ELF-1 (cell line): Measurements from ENCODE around the gene ACLY.
"Not testable (repeated sequence)": the region's sequence is repeated elsewhere in the genome, so short reads cannot be mapped to it uniquely, and the experiment has no call there.

Source experiments
- DNase-seq: peaks from one replicate; pipeline ENCODE4 v3.0.0-alpha.2; 2016; ENCODE audit warnings: low read depth, low spot score

ACLY gene

DNA sequence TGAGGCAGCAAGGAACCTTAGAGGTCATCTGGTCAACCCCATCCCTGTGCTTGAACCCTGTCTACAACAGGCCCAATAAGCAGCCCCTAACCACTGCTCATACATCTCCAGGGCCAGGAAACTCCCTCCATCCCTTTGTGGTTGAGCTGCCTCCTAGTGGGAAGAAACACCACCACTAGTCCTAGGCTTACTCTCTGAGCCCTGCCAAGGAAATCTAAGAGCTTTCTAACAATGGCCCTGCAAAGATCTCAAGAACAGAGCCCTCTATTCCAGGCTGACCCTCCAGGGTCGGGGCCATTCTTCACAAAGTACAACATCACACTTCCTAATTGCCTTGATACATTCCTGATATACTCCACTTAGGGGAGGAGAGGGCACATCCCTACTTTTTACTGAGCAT lies 5.8 kb downstream of the ACLY start:
- no peak for DNase-seq

GRCh38 chr17:41910701-41911391 lies 7.9 kb downstream of the ACLY start:
- peak; percentile 24 for DNase-seq

DNA sequence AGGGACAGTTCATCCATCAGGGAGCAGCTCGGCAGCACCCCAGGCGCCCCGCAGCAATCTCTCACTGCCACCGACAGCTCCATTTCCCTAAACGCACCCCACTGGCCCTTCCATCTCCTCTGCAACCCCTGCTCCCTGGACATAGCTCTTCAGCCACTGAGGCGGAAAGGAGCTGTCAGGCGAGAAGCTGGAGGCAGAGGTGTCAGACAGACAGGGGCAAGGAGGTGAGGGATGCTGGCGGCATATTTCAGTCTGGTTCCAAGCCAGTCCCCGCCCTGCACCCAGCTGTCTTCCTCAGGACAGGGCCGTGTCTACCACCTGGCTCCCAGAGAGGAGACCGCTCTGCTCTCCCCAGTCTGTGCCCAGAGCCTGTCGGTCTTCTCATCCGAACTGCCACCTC lies 9.7 kb downstream of the ACLY start:
- DNase-seq, result no peak

DNA sequence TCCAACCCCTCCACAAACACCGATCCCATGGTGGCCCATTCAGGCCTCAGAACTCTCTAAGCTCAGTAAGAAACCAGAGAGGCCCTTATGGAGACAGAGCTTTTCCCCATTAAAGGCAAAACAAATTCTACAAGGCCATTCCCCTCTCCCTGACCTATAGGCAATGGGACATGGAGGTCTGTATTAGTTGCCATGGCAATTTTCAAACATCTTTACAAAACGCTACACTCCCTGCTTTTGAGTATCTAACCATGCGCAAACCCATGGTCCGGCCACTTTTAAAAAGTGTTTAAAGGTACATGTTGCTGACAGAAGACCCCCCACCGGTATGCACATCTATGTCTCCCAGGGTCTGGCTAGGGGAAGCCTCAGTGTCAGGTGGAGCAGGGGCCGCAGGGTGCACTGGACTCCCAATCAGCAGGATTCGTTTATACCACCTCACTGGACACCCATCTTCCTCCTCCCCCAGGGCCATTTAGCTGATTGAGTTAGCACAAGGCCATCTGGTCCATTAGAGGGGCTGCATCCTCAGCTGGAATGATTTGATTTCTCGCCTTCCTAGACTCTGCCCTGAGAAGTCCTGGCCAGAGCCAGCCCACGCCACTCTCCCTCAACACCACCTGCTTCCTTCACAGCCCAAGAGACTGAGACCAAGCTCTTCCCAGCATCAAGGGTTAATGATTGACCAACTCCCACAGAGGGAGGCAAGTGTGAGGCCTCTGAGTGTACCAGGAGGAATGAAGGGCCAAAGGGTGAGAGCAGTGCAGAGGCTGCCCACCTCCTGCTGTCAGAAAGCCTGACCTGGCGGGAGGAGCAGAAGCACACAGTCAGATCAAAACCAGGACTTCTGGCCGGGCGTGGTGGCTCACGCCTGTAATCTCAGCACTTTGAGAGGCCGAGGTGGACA lies 10.9 kb downstream of the ACLY start:
- DNase-seq, result no peak

DNA sequence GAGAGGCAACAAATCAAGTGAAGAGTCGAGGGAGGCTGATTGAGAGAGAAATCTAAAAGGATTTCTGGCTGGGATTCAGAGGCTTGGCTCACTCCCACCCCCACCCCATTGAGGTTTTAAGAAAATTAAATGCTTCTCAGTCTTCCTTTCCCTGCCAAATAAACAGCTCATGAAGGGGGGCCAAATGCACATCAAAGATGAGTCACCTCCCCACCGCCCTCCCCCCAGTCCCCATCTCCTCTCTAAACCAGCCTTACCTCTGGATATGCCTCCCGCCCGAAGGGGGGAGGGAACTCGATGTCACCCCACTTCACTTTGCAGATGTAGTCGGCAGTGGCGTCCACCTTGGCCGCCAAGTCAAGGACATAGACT lies 11.6 kb downstream of the ACLY start:
- no peak for DNase-seq

GRCh38 chr17:41906465-41907184 lies 12.1 kb downstream of the ACLY start:
- no peak for DNase-seq

DNA sequence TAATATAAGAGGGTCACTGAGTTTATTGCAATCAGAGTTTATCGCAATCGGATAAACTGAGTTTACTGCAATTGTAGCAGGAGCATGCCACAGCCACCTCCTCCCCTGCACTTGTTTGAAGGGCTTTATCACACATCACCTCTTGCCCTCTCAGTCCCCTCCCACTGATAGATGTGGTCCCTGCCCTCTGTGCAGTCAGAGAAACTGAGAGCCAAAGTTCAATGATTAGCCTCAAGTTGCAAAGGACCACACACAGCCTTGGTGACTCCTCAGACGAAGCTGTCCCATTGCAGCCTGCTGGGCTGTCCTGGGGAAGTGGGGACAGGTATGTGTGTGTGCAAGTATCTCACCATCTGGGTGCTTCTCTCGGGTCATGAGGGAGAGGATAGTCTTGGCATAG lies 13.6 kb downstream of the ACLY start:
- no peak for DNase-seq

- no peak for DNase-seq
Measured at GRCh38 chr17:41904242-41904841, 14.4 kb downstream of the ACLY start.

DNA sequence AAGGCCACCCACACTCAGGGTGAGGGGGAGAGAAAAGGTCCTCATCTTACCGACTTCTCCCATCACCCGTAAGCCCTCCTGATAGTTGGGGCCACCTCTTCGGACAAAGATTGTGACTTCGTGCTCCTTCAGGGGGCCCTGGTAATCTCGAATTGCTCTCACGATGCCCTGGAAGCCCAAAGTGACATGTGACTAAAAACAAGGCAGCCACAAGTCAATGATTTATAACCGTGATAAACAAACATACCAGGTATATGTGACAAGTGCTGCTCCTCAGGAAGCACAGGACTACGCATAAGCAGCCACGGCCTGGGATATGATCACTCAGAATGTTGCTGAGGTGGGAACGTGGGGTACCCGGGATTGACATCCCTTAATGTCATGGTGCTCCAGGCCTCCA lies 17.1 kb downstream of the ACLY start:
- no peak for DNase-seq

- DNase-seq, result no peak
Measured at GRCh38 chr17:41896726-41897125, 22.0 kb downstream of the ACLY start.

DNA sequence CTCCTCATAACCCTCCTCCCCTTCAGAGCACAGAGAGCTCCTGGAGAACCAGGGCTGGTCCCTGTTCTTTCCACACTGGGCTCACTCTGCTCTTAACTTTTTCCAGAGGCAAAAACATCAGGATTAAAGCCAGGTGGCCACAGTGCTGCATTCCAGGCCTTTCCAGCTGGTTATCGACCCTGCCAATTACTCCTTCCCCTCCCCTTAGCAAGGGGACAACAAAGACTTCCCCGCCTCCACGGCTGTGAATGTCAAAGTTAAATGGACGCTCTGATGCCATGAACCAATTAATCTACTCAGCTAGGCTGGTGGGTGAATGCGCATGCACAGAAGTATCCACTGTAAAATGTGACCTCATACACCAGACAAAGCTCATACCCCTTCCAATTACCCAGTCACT lies 23.1 kb downstream of the ACLY start:
- peak; percentile 18 for DNase-seq

- peak; percentile 55 for DNase-seq
Measured at GRCh38 chr17:41894791-41895331, 23.9 kb downstream of the ACLY start.

- DNase-seq, result no peak
Measured at GRCh38 chr17:41893384-41893783, 25.4 kb downstream of the ACLY start.

GRCh38 chr17:41892021-41892376 lies 26.8 kb downstream of the ACLY start:
- DNase-seq, result no peak

DNA sequence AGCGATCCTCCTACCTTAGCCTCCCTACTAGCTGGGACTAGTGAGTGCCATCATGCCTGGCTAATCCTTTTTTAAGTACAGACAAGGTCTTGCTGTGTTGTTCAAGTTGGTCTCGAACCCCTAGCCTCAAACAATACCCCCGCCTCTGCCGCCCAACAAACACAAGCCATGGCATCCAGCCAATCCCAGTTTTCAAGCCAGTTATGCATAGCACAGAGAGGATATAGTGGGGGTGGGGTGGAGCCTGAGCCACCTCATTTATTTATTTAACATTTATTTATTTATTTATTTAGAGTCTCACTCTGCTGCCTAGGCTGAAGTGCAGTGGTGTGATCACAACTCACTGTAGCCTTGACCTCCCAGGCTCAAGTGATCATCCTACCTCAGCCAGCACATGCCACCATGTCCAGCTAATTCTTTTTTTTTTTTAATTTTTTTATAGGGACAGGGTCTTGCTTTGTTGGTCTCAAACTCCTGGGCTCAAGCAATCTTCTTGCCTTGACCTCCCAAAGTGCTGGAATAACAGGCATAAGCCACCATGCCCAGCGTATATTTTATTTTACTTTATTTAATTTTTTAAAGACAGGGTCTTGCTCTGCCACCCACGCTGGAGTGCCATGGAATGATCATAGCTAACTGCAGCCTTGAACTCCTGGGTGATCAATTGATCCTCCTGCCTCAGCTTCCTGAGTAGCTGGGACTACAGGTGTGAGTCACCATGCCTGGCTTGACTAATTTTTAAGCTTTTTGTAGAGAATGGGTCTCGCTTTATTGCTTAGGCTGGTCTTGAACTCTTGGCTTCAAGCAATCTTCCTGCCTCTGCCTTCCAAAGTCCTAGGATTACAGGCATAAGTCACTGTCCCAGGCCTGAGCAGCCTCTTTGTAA lies 27.4 kb downstream of the ACLY start:
- no peak for DNase-seq

- DNase-seq, result no peak
Measured at GRCh38 chr17:41888332-41888965, 30.3 kb downstream of the ACLY start.

DNA sequence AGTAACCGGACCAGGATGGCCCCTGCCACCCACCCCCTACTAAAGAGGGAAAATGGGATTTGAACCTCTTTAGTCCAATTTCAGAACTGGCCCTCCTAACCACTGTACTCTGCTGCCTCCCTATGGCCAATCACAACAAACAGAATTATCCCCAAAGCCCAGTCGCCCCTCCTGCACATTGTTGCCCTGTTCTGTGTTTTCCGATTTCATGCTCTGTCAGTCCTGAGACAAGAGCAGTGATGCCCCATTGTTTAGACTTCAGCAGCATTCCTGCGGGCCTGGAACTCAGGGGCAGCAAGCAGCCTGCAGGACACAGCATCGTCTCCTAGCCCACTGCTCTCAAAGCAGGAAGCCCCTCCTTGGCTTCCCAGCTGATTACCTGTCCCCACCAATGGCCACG lies 33.0 kb downstream of the ACLY start:
- DNase-seq, result peak; percentile 74

- no peak for DNase-seq
Measured at GRCh38 chr17:41882756-41883155, 36.0 kb downstream of the ACLY start.

DNA sequence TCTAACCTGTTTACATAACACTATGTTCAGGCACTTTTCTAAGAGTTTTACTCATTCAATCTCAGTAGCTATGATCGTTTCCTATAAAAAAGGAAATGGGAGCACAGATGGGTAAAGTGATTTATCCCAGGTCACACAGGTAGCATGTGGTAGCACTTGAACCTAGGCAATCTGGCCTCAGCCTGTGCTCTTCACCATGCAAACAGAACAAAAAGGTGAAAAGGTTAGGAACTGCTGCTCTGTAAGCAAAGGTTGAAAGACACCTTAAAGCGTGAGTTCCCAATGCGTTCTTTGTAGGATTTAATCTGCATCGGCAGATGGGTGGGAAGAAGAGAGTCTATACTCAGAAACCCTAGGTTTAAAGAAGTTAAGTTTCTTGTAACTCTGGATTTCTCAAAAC lies 38.6 kb downstream of the ACLY start:
- no peak for DNase-seq

GRCh38 chr17:41874293-41874670 lies 44.5 kb downstream of the ACLY start:
- DNase-seq, result not testable (repeated sequence)
